Heart left ventricle (tissue), 13 donors: ENCODE measurements around the gene B4GALNT2.

Experiments used
- POLR2A ChIP-seq, 2 donors: fragments of 450-650 bp; IDR thresholded peaks; one replicate each; pipeline ENCODE4 v1.6.1; 2017; ENCODE audit warnings: antibody characterized with exemption in 2 of 2, mild to moderate bottlenecking in 2 of 2, moderate library complexity in 2 of 2
- TF ChIP-seq, protein P1 (sequence below), 12 donors: fragments of 200-600 bp; sonication (generic) in 4 of 12; IDR thresholded peaks; one replicate each; pipeline versions ENCODE4 v1.5.0 to v1.8.0; 2018 to 2022; ENCODE audit warnings: antibody characterized with exemption in 12 of 12, mild to moderate bottlenecking in 5 of 12
- donor health status: ischemic (EF 13 %, LVEDD 7.1; RV severe dilation, severe dysfunction).
- donor health status: DM: no; HTN: yes; CAD: no.
- donor health status: DM: no; HTN: no; CAD: no.
- donor health status: ischemic (EF 25% LVEDD 6.9; RV normal size, moderate dysfunction).
- donor health status: ischemic (EF 25% LVEDD 5.7; RV mildly dilated, moderate dysfunction).
- donor health status: ischemic (EF 35%, LVEDD 5.7; RV mildly dilated, moderate dysfunction).
- donor health status: nonischemic (EF 11% LVEDD 7.7; RV severe dilation, severe dysfunction).
- donor health status: DM: yes; HTN: yes; CAD: no.
- donor health status: PGD.
- donor health status: ischemic (EF 29% LVEDD 5.4; RV normal size, mild dysfunction).
- donor health status: nonischemic (EF 23%, LVEDD 6.1; RV moderate dilation, normal function).

- TF ChIP-seq, protein P1, sequence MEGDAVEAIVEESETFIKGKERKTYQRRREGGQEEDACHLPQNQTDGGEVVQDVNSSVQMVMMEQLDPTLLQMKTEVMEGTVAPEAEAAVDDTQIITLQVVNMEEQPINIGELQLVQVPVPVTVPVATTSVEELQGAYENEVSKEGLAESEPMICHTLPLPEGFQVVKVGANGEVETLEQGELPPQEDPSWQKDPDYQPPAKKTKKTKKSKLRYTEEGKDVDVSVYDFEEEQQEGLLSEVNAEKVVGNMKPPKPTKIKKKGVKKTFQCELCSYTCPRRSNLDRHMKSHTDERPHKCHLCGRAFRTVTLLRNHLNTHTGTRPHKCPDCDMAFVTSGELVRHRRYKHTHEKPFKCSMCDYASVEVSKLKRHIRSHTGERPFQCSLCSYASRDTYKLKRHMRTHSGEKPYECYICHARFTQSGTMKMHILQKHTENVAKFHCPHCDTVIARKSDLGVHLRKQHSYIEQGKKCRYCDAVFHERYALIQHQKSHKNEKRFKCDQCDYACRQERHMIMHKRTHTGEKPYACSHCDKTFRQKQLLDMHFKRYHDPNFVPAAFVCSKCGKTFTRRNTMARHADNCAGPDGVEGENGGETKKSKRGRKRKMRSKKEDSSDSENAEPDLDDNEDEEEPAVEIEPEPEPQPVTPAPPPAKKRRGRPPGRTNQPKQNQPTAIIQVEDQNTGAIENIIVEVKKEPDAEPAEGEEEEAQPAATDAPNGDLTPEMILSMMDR (IDR thresholded peaks at IDR 0.05) = no peak
- TF ChIP-seq POLR2A (IDR thresholded peaks at IDR 0.05) = no peak
Measured at GRCh38 chr17:49180998-49181635, 48.5 kb downstream of the B4GALNT2 start.
